K562 (cell line): ENCODE data around the gene SLC27A2. TPM values are rescaled to one million over a fixed set of nuclear protein-coding genes. Genes with fewer than 3 reads are reported as not detected.

ENCODE experiments used
- ATAC-seq: fragments of 200-7000 bp; cut with Tn5 transposase; 3 replicates; pipeline ENCODE4 v1.9.1; 2020; ENCODE audit warnings: moderate library complexity
- BruUV-seq: library from RNA; stranded (reverse); fragments of 400-500 nt; replicated peaks from 2 replicates; lab custom pipeline; 2021; lab: Mats Ljungman, UMichigan
- CTCF ChIA-PET: fragments of 300-600 bp; formaldehyde crosslinking; extraction: SDS; loops from one replicate; lab custom pipeline; 2021; ENCODE audit warnings: low intra/inter-chr PET ratio; lab: Yijun Ruan, JAX
- POLR2A ChIA-PET: fragments of 300-600, 350-650 bp; sonication (Branson Sonifier 250); formaldehyde crosslinking; extraction: SDS; loops from one replicate; lab custom pipeline; 2021; ENCODE audit warnings: antibody characterized with exemption, inconsistent platforms; lab: Yijun Ruan, JAX
- DNase-seq, 4 experiments: peaks; one replicate each; pipeline versions ENCODE4 v3.0.0 to v3.0.0-alpha.2; 2011 to 2018; ENCODE audit warnings: low spot score in 3 of 4, mixed read lengths in 3 of 4; ENCODE audit errors: extremely low read depth in 1 of 4
- FAIRE-seq: peaks from 2 replicates; lab custom pipeline; 2011; peaks lifted over from hg19 to GRCh38; lab: Jason Lieb, UNC
- H2AFZ ChIP-seq: 2 replicates; pipeline ENCODE4 v1.6.0; 2011; ENCODE audit warnings: low read depth, low read length, control low read depth, inconsistent platforms
- H3K27ac ChIP-seq: fragments of 200-600 bp; 3 replicates; pipeline ENCODE4 v1.8.0; 2011; ENCODE audit warnings: low read depth, mild to moderate bottlenecking, control low read depth, inconsistent platforms, low read length, moderate library complexity, mixed read lengths; ENCODE audit errors: extremely low read depth
- H3K27me3 ChIP-seq, 2 experiments: fragments of 300-600 bp in 1 of 2; 2 replicates in 1 of 2; 3 replicates in 1 of 2; pipeline versions ENCODE4 v1.6.0 to v1.8.0; 2011; ENCODE audit warnings: inconsistent platforms in 2 of 2, low read length in 2 of 2, mild to moderate bottlenecking in 1 of 2, mixed read lengths in 1 of 2, moderate library complexity in 1 of 2; ENCODE audit not compliant: control insufficient read depth in 2 of 2, insufficient read depth in 2 of 2
- H3K36me3 ChIP-seq: fragments of 300-600 bp; 3 replicates; pipeline ENCODE4 v1.8.0; 2011; ENCODE audit warnings: mild to moderate bottlenecking, low read length, inconsistent platforms; ENCODE audit not compliant: control insufficient read depth, insufficient read depth
- H3K4me1 ChIP-seq, 2 experiments: fragments of 200-600 bp in 1 of 2; replicated peaks in 1 of 2; 2 replicates in 1 of 2; 3 replicates in 1 of 2; pipeline versions ENCODE4 v1.5.1 to v1.8.0; 2011; ENCODE audit warnings: inconsistent platforms in 2 of 2, low read length in 2 of 2, mild to moderate bottlenecking in 1 of 2, mixed read lengths in 1 of 2, moderate library complexity in 1 of 2; ENCODE audit not compliant: control insufficient read depth in 2 of 2, insufficient read depth in 2 of 2
- H3K4me2 ChIP-seq: 2 replicates; pipeline ENCODE4 v1.6.1; 2011; ENCODE audit warnings: low read length, control low read depth, inconsistent platforms, mixed read lengths; ENCODE audit not compliant: insufficient read depth
- H3K4me3 ChIP-seq: fragments of 200-600 bp; sonication (generic), shearing (Covaris generic); 2 replicates; pipeline ENCODE4 v1.5.1; 2016; ENCODE audit warnings: control low read depth, inconsistent platforms
- H3K79me2 ChIP-seq: fragments of 200-600 bp; 3 replicates; pipeline ENCODE4 v1.8.0; 2011; ENCODE audit warnings: low read length, inconsistent platforms; ENCODE audit not compliant: control insufficient read depth, insufficient read depth
- H3K9ac ChIP-seq, 2 experiments: 2 replicates each; pipeline versions ENCODE4 v1.6.0 to v1.6.1; 2011; ENCODE audit warnings: low read depth in 2 of 2, low read length in 2 of 2, control low read depth in 1 of 2, inconsistent platforms in 1 of 2, mild to moderate bottlenecking in 1 of 2, mixed read lengths in 1 of 2; ENCODE audit not compliant: insufficient read depth in 1 of 2
- H3K9me1 ChIP-seq: one replicate; pipeline ENCODE4 v1.6.0; 2011; ENCODE audit warnings: inconsistent platforms, mild to moderate bottlenecking, low read length, moderate library complexity; ENCODE audit not compliant: control insufficient read depth, insufficient read depth
- H3K9me3 ChIP-seq: replicated peaks from 2 replicates; pipeline ENCODE4 v1.5.1; 2011; ENCODE audit warnings: low read depth, low read length, inconsistent platforms; ENCODE audit not compliant: control insufficient read depth, insufficient read depth
- H4K20me1 ChIP-seq: replicated peaks from 2 replicates; pipeline ENCODE4 v1.6.1; 2011; ENCODE audit warnings: low read length, inconsistent platforms, mixed read lengths; ENCODE audit not compliant: control insufficient read depth, insufficient read depth
- CBX2 ChIP-seq: fragments of 200-600 bp; sonication (generic); IDR thresholded peaks from one replicate; pipeline ENCODE4 v1.6.1; 2012; ENCODE audit warnings: mild to moderate bottlenecking, low read length, inconsistent platforms; ENCODE audit not compliant: insufficient read depth, poor library complexity, severe bottlenecking
- CHD1 ChIP-seq: fragments of 200-600 bp; sonication (generic); IDR thresholded peaks from one replicate; pipeline ENCODE4 v1.6.1; 2012; ENCODE audit warnings: mild to moderate bottlenecking, moderate library complexity, low read length, inconsistent platforms
- JUNB ChIP-seq: fragments of 450-650 bp; formaldehyde crosslinking; conservative IDR thresholded peaks from 2 replicates; pipeline ENCODE4 v1.4.0; 2020; ENCODE audit warnings: mild to moderate bottlenecking
- SMARCA4 ChIP-seq: fragments of 450-650 bp; IDR thresholded peaks from 2 replicates; pipeline ENCODE4 v1.6.1; 2016
- TAF9B ChIP-seq: fragments of 450-650 bp; IDR thresholded peaks from 2 replicates; pipeline ENCODE4 v1.6.1; 2018; ENCODE audit warnings: mild to moderate bottlenecking; ENCODE audit not compliant: partially characterized antibody
- ZNF76 ChIP-seq: fragments of 250-450 bp; sonication (Bioruptor Pico); IDR thresholded peaks from 2 replicates; pipeline ENCODE4 v1.4.0; 2020; ENCODE audit warnings: mild to moderate bottlenecking, moderate library complexity, borderline replicate concordance
- WGBS: fragments of 100-300 bp; shearing (Covaris generic); methylation state at CpG from one replicate; pipeline ENCODE4 v1.1.6; 2016; ENCODE audit warnings: low coverage, mixed read lengths; ENCODE audit not compliant: insufficient coverage; ENCODE audit errors: missing lambda C conversion rate; 5-methylcytosine and 5-hydroxymethylcytosine counted together
- in situ Hi-C: fragments of 300-500 bp; cut with MboI; formaldehyde crosslinking; loops from 4 replicates; pipeline ENCODE4 v1.15.0; 2018; ENCODE audit warnings: inconsistent platforms, mixed read lengths
- intact Hi-C: fragments of 100-400 bp; cut with micrococcal nuclease; formaldehyde crosslinking; loops from 2 replicates; pipeline ENCODE4 v1.14.2; 2022
- polyA plus RNA-seq, 8 experiments: library from polyadenylated mRNA; depleted of rRNA in 4 of 8; stranded (reverse) in 5 of 8; unstranded in 3 of 8; fragments of >200 nt; fragmentation: Nextera tagmentation in 2 of 8; fragmentation: Illumina TruSeq in 1 of 8; extraction: Ambion mirVana in 2 of 8; extraction: Trizol in 1 of 8; gene quantifications; 2 replicates each; pipeline versions ENCODE4 v1.2.1 to v1.2.3, GENCODE V29; 2011 to 2014; ENCODE audit warnings: inconsistent platforms in 1 of 8, missing spikeins in 1 of 8
- total RNA-seq, 7 experiments: library from RNA; depleted of rRNA in 6 of 7; stranded (reverse); fragments of >200 nt in 6 of 7; fragmentation: Illumina TruSeq in 2 of 7; extraction: Trizol in 2 of 7; gene quantifications; 2 replicates each; pipeline versions ENCODE4 v1.2.1 to v1.2.3, GENCODE V29; 2011 to 2021; ENCODE audit warnings: low replicate concordance in 1 of 7
- TF ChIP-seq, protein P1 (sequence below): sonication (generic); formaldehyde crosslinking; IDR thresholded peaks from 2 replicates; pipeline ENCODE4 v1.8.1; 2023; ENCODE audit warnings: mild to moderate bottlenecking, missing genetic modification reagents
- TF ChIP-seq, protein P2 (sequence below): sonication (generic); formaldehyde crosslinking; IDR thresholded peaks from 2 replicates; pipeline ENCODE4 v1.8.1; 2022; ENCODE audit warnings: missing genetic modification reagents

Gene SLC27A2
- total and polyA plus RNA-seq, 9 of the 15 experiments (the other 6 are each of a cell fraction or from before 2014, with no cell fraction given) = 4.9 to 38.0 (median 22.7) TPM

DNA sequence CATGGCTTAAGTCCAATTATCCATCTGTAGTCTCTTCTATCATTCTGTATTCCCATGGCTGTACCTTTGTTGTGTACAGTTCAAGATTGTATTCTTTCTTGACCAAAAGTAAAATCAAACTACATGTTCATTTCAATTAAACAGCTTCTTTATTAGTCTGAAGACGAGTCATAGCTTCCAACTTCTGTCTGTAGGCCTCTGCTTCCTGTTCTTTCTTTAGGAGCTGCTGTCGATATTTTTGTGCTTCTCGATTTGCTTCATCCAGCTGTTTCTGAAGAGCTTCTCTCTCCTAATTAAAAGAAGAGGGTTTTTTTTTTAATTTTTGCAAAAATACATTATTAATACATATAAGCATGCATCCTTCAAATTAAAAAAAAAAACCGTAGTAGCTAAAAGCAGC, 96.5 kb downstream of the SLC27A2 start:
- ChIA-PET CTCF (no interaction called here), POLR2A (interaction anchor here (0.6 to 1.2 kb wide), 2 partner anchors 17 to 78 kb away, joined by 3 read pairs; no protein-coding TSS in a partner anchor)
- Histone ChIP-seq H3K79me2 (no peaks in the 10 kb centered on the region), H2AFZ (no peak overlapping the region), H3K4me1 (no peaks in the 10 kb centered on the region), H3K4me2 (no peak overlapping the region), H3K27me3 (no peaks in the 10 kb centered on the region), H3K36me3 (peaks cover 2% of the 10 kb centered on the region; the same call in 1 of the 3 replicates), H3K9me1 (no peaks in the 10 kb centered on the region), H3K9me3 (no peaks in the 10 kb centered on the region), H4K20me1 (no peaks in the 10 kb centered on the region), H3K4me3 (no peak overlapping the region), H3K9ac (no peak overlapping the region), H3K27ac (no peak overlapping the region)
- WGBS = 88% methylated on average over 4 of the region's 4 CpGs
- intact Hi-C loops (no loop called here), in situ Hi-C loops (no loop called here)
- DNase-seq (no peak), FAIRE-seq (no peak), ATAC-seq (no peak)
- TF ChIP-seq SMARCA4 (no peak), JUNB (CRISPR knock-in tag) (no peak), ZNF76 (CRISPR knock-in tag) (no peak), CHD1 (no peak), TAF9B (no peak), CBX2 (no peak)
- TF ChIP-seq, protein P1, sequence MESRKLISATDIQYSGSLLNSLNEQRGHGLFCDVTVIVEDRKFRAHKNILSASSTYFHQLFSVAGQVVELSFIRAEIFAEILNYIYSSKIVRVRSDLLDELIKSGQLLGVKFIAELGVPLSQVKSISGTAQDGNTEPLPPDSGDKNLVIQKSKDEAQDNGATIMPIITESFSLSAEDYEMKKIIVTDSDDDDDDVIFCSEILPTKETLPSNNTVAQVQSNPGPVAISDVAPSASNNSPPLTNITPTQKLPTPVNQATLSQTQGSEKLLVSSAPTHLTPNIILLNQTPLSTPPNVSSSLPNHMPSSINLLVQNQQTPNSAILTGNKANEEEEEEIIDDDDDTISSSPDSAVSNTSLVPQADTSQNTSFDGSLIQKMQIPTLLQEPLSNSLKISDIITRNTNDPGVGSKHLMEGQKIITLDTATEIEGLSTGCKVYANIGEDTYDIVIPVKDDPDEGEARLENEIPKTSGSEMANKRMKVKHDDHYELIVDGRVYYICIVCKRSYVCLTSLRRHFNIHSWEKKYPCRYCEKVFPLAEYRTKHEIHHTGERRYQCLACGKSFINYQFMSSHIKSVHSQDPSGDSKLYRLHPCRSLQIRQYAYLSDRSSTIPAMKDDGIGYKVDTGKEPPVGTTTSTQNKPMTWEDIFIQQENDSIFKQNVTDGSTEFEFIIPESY (CRISPR knock-in tag) = no peak
- TF ChIP-seq, protein P2, sequence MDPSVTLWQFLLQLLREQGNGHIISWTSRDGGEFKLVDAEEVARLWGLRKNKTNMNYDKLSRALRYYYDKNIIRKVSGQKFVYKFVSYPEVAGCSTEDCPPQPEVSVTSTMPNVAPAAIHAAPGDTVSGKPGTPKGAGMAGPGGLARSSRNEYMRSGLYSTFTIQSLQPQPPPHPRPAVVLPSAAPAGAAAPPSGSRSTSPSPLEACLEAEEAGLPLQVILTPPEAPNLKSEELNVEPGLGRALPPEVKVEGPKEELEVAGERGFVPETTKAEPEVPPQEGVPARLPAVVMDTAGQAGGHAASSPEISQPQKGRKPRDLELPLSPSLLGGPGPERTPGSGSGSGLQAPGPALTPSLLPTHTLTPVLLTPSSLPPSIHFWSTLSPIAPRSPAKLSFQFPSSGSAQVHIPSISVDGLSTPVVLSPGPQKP = no peak
- BruUV-seq = no TSS peak
